Upper lobe of left lung (tissue), 4 donors: ENCODE results near the gene PPIL6.

Experiments
- POLR2A ChIP-seq, 4 donors: fragments of 450-650 bp; IDR thresholded peaks; one replicate each; pipeline ENCODE4 v1.5.1; 2016 to 2017; ENCODE audit warnings: antibody characterized with exemption in 4 of 4, mild to moderate bottlenecking in 2 of 4
- POLR2AphosphoS5 ChIP-seq, 2 donors: sonication (generic); formaldehyde crosslinking; IDR thresholded peaks; one replicate each; pipeline ENCODE4 v1.5.1; 2017; ENCODE audit warnings: antibody characterized with exemption in 2 of 2
- TF ChIP-seq, protein P1 (sequence below), 6 experiments: fragments of 450-650 bp in 4 of 6; fragments of 200-600 bp in 2 of 6; sonication (generic) in 2 of 6; IDR thresholded peaks; one replicate each; pipeline ENCODE4 v1.5.1; 2016 to 2019; ENCODE audit warnings: antibody characterized with exemption in 6 of 6

DNA sequence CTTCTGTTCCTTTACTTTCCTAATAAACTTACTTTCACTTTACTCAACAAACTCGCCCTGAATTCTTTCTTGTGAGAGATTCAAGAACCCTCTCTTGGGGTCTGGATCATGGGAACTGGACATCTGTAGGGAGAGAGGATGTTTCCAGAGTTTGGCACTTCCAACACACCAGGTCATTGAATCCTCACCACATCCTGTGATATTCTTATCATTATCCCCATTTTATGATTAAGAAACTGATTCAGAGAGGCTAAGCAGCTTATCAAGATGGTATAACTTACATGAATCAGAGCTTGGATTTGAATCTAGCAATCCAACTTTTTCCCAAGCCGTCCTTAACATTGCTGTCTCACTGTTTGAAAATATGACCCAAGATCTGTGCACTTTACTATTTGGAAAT, 15.5 kb downstream of the PPIL6 start:
- TF ChIP-seq, protein P1, sequence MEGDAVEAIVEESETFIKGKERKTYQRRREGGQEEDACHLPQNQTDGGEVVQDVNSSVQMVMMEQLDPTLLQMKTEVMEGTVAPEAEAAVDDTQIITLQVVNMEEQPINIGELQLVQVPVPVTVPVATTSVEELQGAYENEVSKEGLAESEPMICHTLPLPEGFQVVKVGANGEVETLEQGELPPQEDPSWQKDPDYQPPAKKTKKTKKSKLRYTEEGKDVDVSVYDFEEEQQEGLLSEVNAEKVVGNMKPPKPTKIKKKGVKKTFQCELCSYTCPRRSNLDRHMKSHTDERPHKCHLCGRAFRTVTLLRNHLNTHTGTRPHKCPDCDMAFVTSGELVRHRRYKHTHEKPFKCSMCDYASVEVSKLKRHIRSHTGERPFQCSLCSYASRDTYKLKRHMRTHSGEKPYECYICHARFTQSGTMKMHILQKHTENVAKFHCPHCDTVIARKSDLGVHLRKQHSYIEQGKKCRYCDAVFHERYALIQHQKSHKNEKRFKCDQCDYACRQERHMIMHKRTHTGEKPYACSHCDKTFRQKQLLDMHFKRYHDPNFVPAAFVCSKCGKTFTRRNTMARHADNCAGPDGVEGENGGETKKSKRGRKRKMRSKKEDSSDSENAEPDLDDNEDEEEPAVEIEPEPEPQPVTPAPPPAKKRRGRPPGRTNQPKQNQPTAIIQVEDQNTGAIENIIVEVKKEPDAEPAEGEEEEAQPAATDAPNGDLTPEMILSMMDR (IDR thresholded peaks at IDR 0.05): no peak
- TF ChIP-seq POLR2A (IDR thresholded peaks at IDR 0.05) (no peak), POLR2AphosphoS5 (IDR thresholded peaks at IDR 0.05) (no peak)
